ENCODE data around the gene ZNF710. TPM values are rescaled to one million over a fixed set of nuclear protein-coding genes. Genes with fewer than 3 reads are reported as not detected.
"Not testable (repeated sequence)": the region's sequence is repeated elsewhere in the genome, so short reads cannot be mapped to it uniquely, and the experiment has no call there.

The ZNF710 gene
- total RNA-seq, 2 donors from 2014 or later: 18.1 to 34.5 TPM

DNA sequence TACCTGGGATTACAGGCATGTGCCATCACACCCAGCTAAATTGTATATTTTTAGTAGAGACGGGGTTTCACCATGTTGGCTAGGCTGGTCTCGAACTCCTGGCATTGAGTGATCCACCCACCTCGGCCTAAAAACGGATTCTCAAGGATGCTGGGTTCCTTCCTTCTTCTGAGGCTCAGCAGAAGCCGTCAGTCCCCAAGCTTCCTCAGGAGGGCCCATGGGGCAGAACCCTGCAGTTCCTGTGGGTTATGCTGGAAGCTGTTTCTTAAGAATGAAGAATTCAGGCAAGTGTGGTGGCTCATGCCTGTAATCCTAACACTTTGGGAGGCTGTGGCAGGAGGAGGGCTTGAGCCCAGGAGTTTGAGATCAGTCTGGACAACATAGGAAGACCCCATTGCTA lies 29.0 kb upstream of the ZNF710 start:
- DNase-seq (peak in 1 of 4 donors; percentile 23), ATAC-seq (no peak)
- no peak overlapping the region for H3K4me3 ChIP-seq
- WGBS, 2 donors: 74 to 90% methylated on average over 4 to 5 of the region's 5 CpGs
- intact Hi-C loops (cut with DNase I): loop anchor here (10.0 kb wide), 1 partner anchor 67 kb away; no protein-coding TSS in a partner anchor
- H3K9me3 ChIP-seq: no peaks in the 10 kb centered on the region
- no peaks in the 10 kb centered on the region for H3K27me3 ChIP-seq
- no peaks in the 10 kb centered on the region for H3K36me3 ChIP-seq (replicated peaks in 1 of 2; ENCODE audit: insufficient read depth in 1 of 2, low read depth in 2 of 2)
- peaks cover 7% of the 10 kb centered on the region for H3K4me1 ChIP-seq
- no peak for TF ChIP-seq POLR2A (IDR thresholded peaks at IDR 0.05)
- TF ChIP-seq, protein P1, sequence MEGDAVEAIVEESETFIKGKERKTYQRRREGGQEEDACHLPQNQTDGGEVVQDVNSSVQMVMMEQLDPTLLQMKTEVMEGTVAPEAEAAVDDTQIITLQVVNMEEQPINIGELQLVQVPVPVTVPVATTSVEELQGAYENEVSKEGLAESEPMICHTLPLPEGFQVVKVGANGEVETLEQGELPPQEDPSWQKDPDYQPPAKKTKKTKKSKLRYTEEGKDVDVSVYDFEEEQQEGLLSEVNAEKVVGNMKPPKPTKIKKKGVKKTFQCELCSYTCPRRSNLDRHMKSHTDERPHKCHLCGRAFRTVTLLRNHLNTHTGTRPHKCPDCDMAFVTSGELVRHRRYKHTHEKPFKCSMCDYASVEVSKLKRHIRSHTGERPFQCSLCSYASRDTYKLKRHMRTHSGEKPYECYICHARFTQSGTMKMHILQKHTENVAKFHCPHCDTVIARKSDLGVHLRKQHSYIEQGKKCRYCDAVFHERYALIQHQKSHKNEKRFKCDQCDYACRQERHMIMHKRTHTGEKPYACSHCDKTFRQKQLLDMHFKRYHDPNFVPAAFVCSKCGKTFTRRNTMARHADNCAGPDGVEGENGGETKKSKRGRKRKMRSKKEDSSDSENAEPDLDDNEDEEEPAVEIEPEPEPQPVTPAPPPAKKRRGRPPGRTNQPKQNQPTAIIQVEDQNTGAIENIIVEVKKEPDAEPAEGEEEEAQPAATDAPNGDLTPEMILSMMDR (IDR thresholded peaks at IDR 0.05): no peak
- H3K27ac ChIP-seq: no peak overlapping the region

DNA sequence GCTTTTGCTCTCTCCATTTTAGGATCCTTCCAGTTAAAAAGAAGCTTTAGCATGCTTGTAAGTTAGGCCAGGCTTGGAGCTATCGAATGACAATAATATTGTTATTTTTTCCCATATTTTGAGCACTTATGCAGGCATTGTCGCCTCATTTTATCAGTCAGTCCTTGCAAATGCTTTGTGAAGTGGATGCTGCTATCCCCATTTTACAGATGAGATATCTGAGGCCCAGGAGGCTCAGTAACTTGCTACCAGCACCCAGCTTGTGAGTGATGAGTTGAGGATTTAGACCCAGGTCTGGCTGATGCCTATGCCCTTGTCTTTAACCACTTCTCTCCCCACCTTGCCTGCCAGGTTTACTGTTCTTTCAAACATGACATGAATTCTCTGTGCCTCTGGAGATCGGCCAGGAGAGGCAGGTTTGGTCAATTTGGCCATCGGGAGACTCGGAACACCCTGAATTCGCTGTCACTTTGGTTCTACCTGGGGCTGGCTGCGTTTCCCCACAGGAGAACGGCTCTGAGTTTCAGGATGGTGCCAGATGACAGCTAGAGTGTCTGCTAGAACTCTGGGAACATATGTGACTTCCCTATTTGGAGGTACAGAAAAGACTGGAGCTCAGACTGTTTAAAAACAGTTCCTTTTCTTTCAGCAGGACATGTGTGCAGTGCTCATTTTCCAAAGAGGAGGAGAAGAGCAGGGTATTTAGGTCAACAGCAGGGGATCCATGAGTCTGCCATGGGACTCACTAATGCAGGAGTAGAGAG lies 25.5 kb upstream of the ZNF710 start:
- intact Hi-C loops (cut with DNase I): loop anchor here (10.0 kb wide), 1 partner anchor 71 kb away; no protein-coding TSS in a partner anchor
- DNase-seq: no peak
- no peak for TF ChIP-seq POLR2A (IDR thresholded peaks at IDR 0.05)
- TF ChIP-seq, protein P1 (IDR thresholded peaks at IDR 0.05): no peak
- H3K27ac ChIP-seq: peak overlapping the region in 1 of 4 donors; percentile 51
- peaks cover 7% of the 10 kb centered on the region for H3K4me1 ChIP-seq
- ATAC-seq: no peak
- no peak overlapping the region for H3K4me3 ChIP-seq
- WGBS, 2 donors: 85 to 86% methylated on average over 8 of the region's 8 CpGs
- H3K9me3 ChIP-seq: no peaks in the 10 kb centered on the region
- no peaks in the 10 kb centered on the region for H3K27me3 ChIP-seq
- no peaks in the 10 kb centered on the region for H3K36me3 ChIP-seq (replicated peaks in 1 of 2; ENCODE audit: insufficient read depth in 1 of 2, low read depth in 2 of 2)

DNA sequence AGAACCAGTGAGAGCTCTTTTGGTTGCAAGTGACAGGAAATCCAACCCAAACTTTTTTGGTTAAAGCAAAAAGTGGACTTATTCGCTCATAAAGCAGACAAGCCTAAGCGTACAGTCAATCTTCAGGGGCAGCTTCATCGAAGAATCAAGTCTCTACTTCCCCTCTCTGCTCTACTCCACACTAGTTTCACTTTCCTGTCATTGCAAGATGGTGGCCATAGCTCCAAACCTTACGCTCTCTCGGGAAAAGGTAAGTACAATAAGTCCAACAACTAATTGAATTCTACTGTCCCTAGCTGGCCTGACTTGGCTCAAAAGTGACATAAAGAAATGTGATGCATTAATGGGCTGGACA lies 24.9 kb upstream of the ZNF710 start:
- TF ChIP-seq, protein P1 (IDR thresholded peaks at IDR 0.05): no peak
- no peak for TF ChIP-seq POLR2A (IDR thresholded peaks at IDR 0.05)
- ATAC-seq (no peak), DNase-seq (no peak)
- intact Hi-C loops (cut with DNase I): loop anchor here (10.0 kb wide), 1 partner anchor 71 kb away; no protein-coding TSS in a partner anchor
- no peaks in the 10 kb centered on the region for H3K36me3 ChIP-seq (replicated peaks in 1 of 2; ENCODE audit: insufficient read depth in 1 of 2, low read depth in 2 of 2)
- H3K9me3 ChIP-seq: no peaks in the 10 kb centered on the region
- WGBS, 2 donors: 83 to 96% methylated on average over 5 of the region's 5 CpGs
- H3K27me3 ChIP-seq: no peaks in the 10 kb centered on the region
- no peak overlapping the region for H3K4me3 ChIP-seq
- peak overlapping the region in 1 of 4 donors; percentile 51 for H3K27ac ChIP-seq
- H3K4me1 ChIP-seq: peaks cover 7% of the 10 kb centered on the region

DNA sequence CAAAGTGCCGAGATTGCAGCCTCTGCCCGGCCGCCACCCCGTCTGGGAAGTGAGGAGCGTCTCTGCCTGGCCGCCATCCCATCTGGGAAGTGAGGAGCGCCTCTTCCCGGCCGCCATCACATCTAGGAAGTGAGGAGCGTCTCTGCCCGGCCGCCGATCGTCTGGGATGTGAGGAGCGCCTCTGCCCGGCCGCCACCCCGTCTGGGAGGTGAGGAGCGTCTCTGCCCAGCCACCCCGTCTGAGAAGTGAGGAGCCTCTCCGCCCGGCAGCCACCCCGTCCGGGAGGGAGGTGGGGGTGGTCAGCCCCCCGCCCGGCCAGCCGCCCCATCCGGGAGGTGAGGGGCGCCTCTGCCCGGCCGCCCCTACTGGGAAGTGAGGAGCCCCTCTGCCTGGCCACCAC lies 23.3 kb upstream of the ZNF710 start:
- H3K36me3 ChIP-seq (replicated peaks in 1 of 2; ENCODE audit: insufficient read depth in 1 of 2, low read depth in 2 of 2); H3K4me3 ChIP-seq; H3K9me3 ChIP-seq; H3K27me3 ChIP-seq; DNase-seq; ATAC-seq; H3K27ac ChIP-seq; H3K4me1 ChIP-seq: not testable (repeated sequence)
- intact Hi-C loops (cut with DNase I): loop anchor here (10.0 kb wide), 1 partner anchor 73 kb away; no protein-coding TSS in a partner anchor
- 98 to 100% methylated on average over 4 to 10 of the region's 31 CpGs for WGBS, 2 donors

DNA sequence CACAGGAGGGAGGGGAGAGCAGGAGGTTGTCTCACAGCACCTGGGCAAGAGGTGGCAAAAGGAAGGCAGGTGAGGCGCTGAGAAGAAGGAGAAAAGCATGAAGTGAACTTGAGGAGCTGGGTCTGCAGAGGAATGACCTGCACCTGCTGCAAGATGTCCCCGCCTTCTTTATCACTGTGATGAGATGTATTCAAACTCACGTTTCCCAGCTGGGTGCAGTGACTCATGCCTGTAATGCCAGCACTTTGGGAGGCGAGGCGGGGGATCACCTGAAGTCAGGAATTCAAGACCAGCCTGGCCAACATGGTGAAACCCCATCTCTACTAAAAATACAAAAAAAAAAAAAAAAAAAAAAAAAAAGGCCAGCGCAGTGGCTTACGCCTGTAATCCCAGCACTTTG lies 22.2 kb upstream of the ZNF710 start:
- H3K9me3 ChIP-seq: no peaks in the 10 kb centered on the region
- no peaks in the 10 kb centered on the region for H3K27me3 ChIP-seq
- no peak overlapping the region for H3K4me3 ChIP-seq
- no peak overlapping the region for H3K27ac ChIP-seq
- ATAC-seq: no peak
- no peak for DNase-seq
- no peaks in the 10 kb centered on the region for H3K36me3 ChIP-seq (replicated peaks in 1 of 2; ENCODE audit: insufficient read depth in 1 of 2, low read depth in 2 of 2)
- H3K4me1 ChIP-seq: no peaks in the 10 kb centered on the region
- intact Hi-C loops (cut with DNase I): loop anchor here (10.0 kb wide), 1 partner anchor 74 kb away; no protein-coding TSS in a partner anchor
- WGBS, 2 donors: 90 to 94% methylated on average over 7 of the region's 7 CpGs
- TF ChIP-seq, protein P1 (IDR thresholded peaks at IDR 0.05): no peak
